ELF-1 (cell line): ENCODE results near the gene PGR.
"Not testable (repeated sequence)": the region's sequence is repeated elsewhere in the genome, so short reads cannot be mapped to it uniquely, and the experiment has no call there.

ENCODE experiments used
- DNase-seq: peaks from one replicate; pipeline ENCODE4 v3.0.0-alpha.2; 2016; ENCODE audit warnings: low read depth, low spot score

Gene PGR

GRCh38 chr11:101082813-101083212 is 46.8 kb downstream of the PGR start:
- peak; percentile 75 for DNase-seq

GRCh38 chr11:101063706-101064105 is 65.9 kb downstream of the PGR start:
- no peak for DNase-seq

- no peak for DNase-seq
These were observed 68.0 kb downstream of the PGR start for GRCh38 chr11:101061606-101062005.

- DNase-seq, result no peak
These were observed 70.3 kb downstream of the PGR start for GRCh38 chr11:101059331-101059730.

GRCh38 chr11:101053492-101053891 is 76.1 kb downstream of the PGR start:
- DNase-seq, result no peak

GRCh38 chr11:101051677-101052076 is 77.9 kb downstream of the PGR start:
- no peak for DNase-seq

GRCh38 chr11:101049813-101050212 is 79.8 kb downstream of the PGR start:
- no peak for DNase-seq

GRCh38 chr11:101049123-101049522 is 80.5 kb downstream of the PGR start:
- peak; percentile 54 for DNase-seq

GRCh38 chr11:101048479-101048878 is 81.1 kb downstream of the PGR start:
- DNase-seq, result no peak

GRCh38 chr11:101046947-101047346 is 82.7 kb downstream of the PGR start:
- DNase-seq, result no peak

GRCh38 chr11:101045415-101045814 is 84.2 kb downstream of the PGR start:
- DNase-seq, result no peak

GRCh38 chr11:101043940-101044339 is 85.7 kb downstream of the PGR start:
- no peak for DNase-seq

GRCh38 chr11:101035872-101036271 is 93.7 kb downstream of the PGR start:
- DNase-seq, result no peak

GRCh38 chr11:101034076-101034475 is 95.5 kb downstream of the PGR start:
- DNase-seq, result no peak

- no peak for DNase-seq
These were observed 96.6 kb downstream of the PGR start for GRCh38 chr11:101032991-101033390.

- DNase-seq, result no peak
These were observed 97.9 kb downstream of the PGR start for GRCh38 chr11:101031713-101032112.

- no peak for DNase-seq
These were observed 98.9 kb downstream of the PGR start for GRCh38 chr11:101030692-101031091.

GRCh38 chr11:101030015-101030414 is 99.6 kb downstream of the PGR start:
- no peak for DNase-seq

- DNase-seq, result no peak
These were observed 101.0 kb downstream of the PGR start for GRCh38 chr11:101028644-101029043.

GRCh38 chr11:101022256-101022655 is 107.4 kb downstream of the PGR start:
- no peak for DNase-seq

- DNase-seq, result no peak
These were observed 109.7 kb downstream of the PGR start for GRCh38 chr11:101019870-101020269.

- DNase-seq, result no peak
These were observed 114.9 kb downstream of the PGR start for GRCh38 chr11:101014600-101015285.

- not testable (repeated sequence) for DNase-seq
These were observed 115.9 kb downstream of the PGR start for GRCh38 chr11:101013702-101014101.

GRCh38 chr11:101011881-101012280 is 117.7 kb downstream of the PGR start:
- no peak for DNase-seq
